ENCODE measurements around the gene ROBO4. TPM values are rescaled to one million over a fixed set of nuclear protein-coding genes. Genes with fewer than 3 reads are reported as not detected.

Gene ROBO4
- total RNA-seq, 3 donors from 2014 or later, result 11.9 to 30.5 (median 12.8) TPM

- Histone ChIP-seq H3K27me3 (peaks cover 7 to 84% of the 10 kb centered on the region in 2 donors), H3K36me3 (no peaks in the 10 kb centered on the region), H3K9me3 (no peaks in the 10 kb centered on the region), H3K4me3 (no peak overlapping the region), H3K4me1 (no peaks in the 10 kb centered on the region), H3K27ac (no peak overlapping the region)
- intact Hi-C loops (cut with DNase I; ENCODE audit: low total_unique reads), result no loop called here
- DNase-seq (ENCODE audit: low spot score in 2 of 2), result no peak
- TF ChIP-seq POLR2A (IDR thresholded peaks at IDR 0.05) (no peak), POLR2AphosphoS5 (IDR thresholded peaks at IDR 0.05) (no peak)
- TF ChIP-seq, protein P1, sequence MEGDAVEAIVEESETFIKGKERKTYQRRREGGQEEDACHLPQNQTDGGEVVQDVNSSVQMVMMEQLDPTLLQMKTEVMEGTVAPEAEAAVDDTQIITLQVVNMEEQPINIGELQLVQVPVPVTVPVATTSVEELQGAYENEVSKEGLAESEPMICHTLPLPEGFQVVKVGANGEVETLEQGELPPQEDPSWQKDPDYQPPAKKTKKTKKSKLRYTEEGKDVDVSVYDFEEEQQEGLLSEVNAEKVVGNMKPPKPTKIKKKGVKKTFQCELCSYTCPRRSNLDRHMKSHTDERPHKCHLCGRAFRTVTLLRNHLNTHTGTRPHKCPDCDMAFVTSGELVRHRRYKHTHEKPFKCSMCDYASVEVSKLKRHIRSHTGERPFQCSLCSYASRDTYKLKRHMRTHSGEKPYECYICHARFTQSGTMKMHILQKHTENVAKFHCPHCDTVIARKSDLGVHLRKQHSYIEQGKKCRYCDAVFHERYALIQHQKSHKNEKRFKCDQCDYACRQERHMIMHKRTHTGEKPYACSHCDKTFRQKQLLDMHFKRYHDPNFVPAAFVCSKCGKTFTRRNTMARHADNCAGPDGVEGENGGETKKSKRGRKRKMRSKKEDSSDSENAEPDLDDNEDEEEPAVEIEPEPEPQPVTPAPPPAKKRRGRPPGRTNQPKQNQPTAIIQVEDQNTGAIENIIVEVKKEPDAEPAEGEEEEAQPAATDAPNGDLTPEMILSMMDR (IDR thresholded peaks at IDR 0.05), result no peak
Measured at GRCh38 chr11:124846070-124846673, 51.5 kb downstream of the ROBO4 start.

DNA sequence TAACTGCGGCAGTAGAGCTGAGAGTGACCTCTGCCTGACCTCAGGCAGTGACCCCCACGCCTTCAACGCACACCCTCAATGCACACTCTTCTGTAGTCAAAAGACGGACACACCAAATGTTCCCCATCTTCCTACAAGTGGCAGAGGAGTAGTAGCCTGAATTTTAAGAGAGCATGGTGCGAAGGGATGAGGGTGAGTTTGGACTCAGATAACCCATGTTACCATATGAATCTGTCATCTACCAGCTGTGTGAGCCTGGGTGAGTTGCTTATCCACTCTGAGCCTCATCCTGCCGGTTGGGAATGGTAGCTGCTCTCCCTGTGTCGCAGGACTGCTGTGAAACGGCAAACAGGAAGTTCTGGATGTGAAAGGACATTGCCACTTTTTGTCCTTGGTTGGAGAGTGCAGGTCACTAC, 53.0 kb downstream of the ROBO4 start:
- H3K36me3 ChIP-seq, result no peaks in the 10 kb centered on the region
- peaks cover 8 to 92% of the 10 kb centered on the region in 2 donors for H3K27me3 ChIP-seq
- TF ChIP-seq POLR2A (IDR thresholded peaks at IDR 0.05) (no peak), POLR2AphosphoS5 (IDR thresholded peaks at IDR 0.05) (no peak)
- TF ChIP-seq, protein P1 (IDR thresholded peaks at IDR 0.05), result no peak
- H3K27ac ChIP-seq, result no peak overlapping the region
- no peak overlapping the region for H3K4me3 ChIP-seq
- intact Hi-C loops (cut with DNase I; ENCODE audit: low total_unique reads), result no loop called here
- DNase-seq (ENCODE audit: low spot score in 2 of 2), result no peak
- peaks cover 1 to 4% of the 10 kb centered on the region in 2 donors for H3K4me1 ChIP-seq
- no peaks in the 10 kb centered on the region for H3K9me3 ChIP-seq

- H3K27ac ChIP-seq, result no peak overlapping the region
- no peaks in the 10 kb centered on the region for H3K36me3 ChIP-seq
- TF ChIP-seq POLR2AphosphoS5 (IDR thresholded peaks at IDR 0.05) (no peak), POLR2A (IDR thresholded peaks at IDR 0.05) (no peak)
- TF ChIP-seq, protein P1 (IDR thresholded peaks at IDR 0.05), result no peak
- no peak overlapping the region for H3K4me3 ChIP-seq
- intact Hi-C loops (cut with DNase I; ENCODE audit: low total_unique reads), result no loop called here
- peaks cover 7 to 12% of the 10 kb centered on the region in 2 donors for H3K4me1 ChIP-seq
- peaks cover 16 to 93% of the 10 kb centered on the region in 2 donors for H3K27me3 ChIP-seq
- DNase-seq (ENCODE audit: low spot score in 2 of 2), result no peak
- H3K9me3 ChIP-seq, result no peaks in the 10 kb centered on the region
Measured at GRCh38 chr11:124843616-124843910, 54.1 kb downstream of the ROBO4 start.

DNA sequence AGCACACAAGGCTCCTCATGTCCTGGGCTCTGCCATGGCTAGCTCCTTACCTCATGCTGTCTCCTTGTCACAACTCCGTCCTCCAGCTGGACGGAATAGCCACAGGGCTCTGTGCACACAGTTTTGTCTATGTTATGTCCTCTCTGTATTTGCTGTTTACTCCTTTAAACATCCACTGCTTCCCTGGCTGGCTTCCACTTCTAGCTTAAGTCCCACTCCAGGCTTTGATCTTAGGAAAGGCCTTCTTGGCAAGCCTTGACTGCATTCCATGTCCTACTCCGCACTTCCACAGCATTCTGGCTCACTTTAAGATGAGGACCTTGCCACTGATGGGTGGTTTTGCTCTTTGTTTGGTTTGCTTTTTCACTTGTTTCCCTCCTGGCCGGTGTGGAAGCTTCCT, 55.4 kb downstream of the ROBO4 start:
- no peak for DNase-seq (ENCODE audit: low spot score in 2 of 2)
- intact Hi-C loops (cut with DNase I; ENCODE audit: low total_unique reads), result no loop called here
- TF ChIP-seq, protein P1 (IDR thresholded peaks at IDR 0.05), result no peak
- TF ChIP-seq POLR2AphosphoS5 (IDR thresholded peaks at IDR 0.05), result no peak
- TF ChIP-seq POLR2A (IDR thresholded peaks at IDR 0.05), result no peak
- Histone ChIP-seq H3K9me3 (no peaks in the 10 kb centered on the region), H3K4me1 (peaks cover 7 to 12% of the 10 kb centered on the region in 2 donors), H3K27me3 (peaks cover 16 to 92% of the 10 kb centered on the region in 2 donors), H3K4me3 (no peak overlapping the region), H3K27ac (no peak overlapping the region), H3K36me3 (no peaks in the 10 kb centered on the region)

GRCh38 chr11:124841840-124842239, 55.8 kb downstream of the ROBO4 start:
- Histone ChIP-seq H3K4me1 (peaks cover 7 to 12% of the 10 kb centered on the region in 2 donors), H3K4me3 (no peak overlapping the region), H3K36me3 (no peaks in the 10 kb centered on the region), H3K9me3 (no peaks in the 10 kb centered on the region), H3K27me3 (peaks cover 16 to 89% of the 10 kb centered on the region in 2 donors), H3K27ac (no peak overlapping the region)
- no peak for DNase-seq (ENCODE audit: low spot score in 2 of 2)
- intact Hi-C loops (cut with DNase I; ENCODE audit: low total_unique reads), result loop anchor here (2.0 kb wide), 1 partner anchor 75 kb away; no protein-coding TSS in a partner anchor
- TF ChIP-seq POLR2A (IDR thresholded peaks at IDR 0.05) (no peak), POLR2AphosphoS5 (IDR thresholded peaks at IDR 0.05) (no peak)
- TF ChIP-seq, protein P1 (IDR thresholded peaks at IDR 0.05), result no peak

Measured in breast epithelium (tissue), 4 donors.